WERI-Rb-1 (cell line): ENCODE data around the gene SLC23A2.

ENCODE experiments used
- DNase-seq: peaks from one replicate; pipeline ENCODE4 v3.0.0-alpha.2; 2020
- H3K27ac ChIP-seq: fragments of 250-450 bp; sonication (Bioruptor Pico); 2 replicates; pipeline ENCODE4 v1.5.1; 2020; ENCODE audit warnings: mild to moderate bottlenecking, moderate library complexity
- H3K27me3 ChIP-seq: fragments of 250-450 bp; sonication (Bioruptor Pico); 2 replicates; pipeline ENCODE4 v1.5.1; 2021; ENCODE audit warnings: mild to moderate bottlenecking, low read depth, moderate library complexity; ENCODE audit not compliant: insufficient read depth, severe bottlenecking
- H3K36me3 ChIP-seq: fragments of 250-450 bp; sonication (Bioruptor Pico); 2 replicates; pipeline ENCODE4 v1.5.1; 2020; ENCODE audit warnings: mild to moderate bottlenecking, moderate library complexity
- H3K4me3 ChIP-seq: 2 replicates; pipeline ENCODE4 v1.5.1; 2011; ENCODE audit warnings: low read depth, mild to moderate bottlenecking, control low read depth, low read length
- H3K9me3 ChIP-seq: fragments of 250-450 bp; sonication (Bioruptor Pico); 2 replicates; pipeline ENCODE4 v1.5.1; 2021; ENCODE audit warnings: mild to moderate bottlenecking, moderate library complexity; ENCODE audit not compliant: severe bottlenecking
- CTCF ChIP-seq: IDR thresholded peaks from 2 replicates; pipeline ENCODE4 v1.5.1; 2011; ENCODE audit warnings: low read depth, mild to moderate bottlenecking, control low read depth, inconsistent platforms, low read length

Gene SLC23A2

GRCh38 chr20:5001174-5002076 lies at the start of gene SLC23A2:
Gene SLC23A2, minus strand, starts transcription at chr20:5001510. Its CDS starts 68,948 bp downstream, at chr20:4932562.
- no peak for TF ChIP-seq CTCF
- Histone ChIP-seq H3K4me3 (peak within 1 kb of the TSS; percentile 78), H3K36me3 (no peaks in the 10 kb centered on the region), H3K9me3 (no peaks in the 10 kb centered on the region), H3K27me3 (no peaks in the 10 kb centered on the region), H3K27ac (peak within 1 kb of the TSS; percentile 58)
- DNase-seq = peak; percentile 45

- no peaks in the 10 kb centered on the region for H3K9me3 ChIP-seq
- DNase-seq = no peak
- no peak overlapping the region for H3K27ac ChIP-seq
- H3K36me3 ChIP-seq = no peaks in the 10 kb centered on the region
- H3K27me3 ChIP-seq = no peaks in the 10 kb centered on the region
- TF ChIP-seq CTCF = no peak
- no peak overlapping the region for H3K4me3 ChIP-seq
Measured at GRCh38 chr20:5046656-5047339, 45.5 kb upstream of the SLC23A2 start.

GRCh38 chr20:5045906-5046305 lies 44.6 kb upstream of the SLC23A2 start:
- TF ChIP-seq CTCF = no peak
- DNase-seq = no peak
- H3K27me3 ChIP-seq = no peaks in the 10 kb centered on the region
- H3K9me3 ChIP-seq = no peaks in the 10 kb centered on the region
- H3K36me3 ChIP-seq = no peaks in the 10 kb centered on the region
- H3K27ac ChIP-seq = no peak overlapping the region
- H3K4me3 ChIP-seq = no peak overlapping the region

GRCh38 chr20:5044075-5044620 lies 42.8 kb upstream of the SLC23A2 start:
- DNase-seq = no peak
- no peak overlapping the region for H3K27ac ChIP-seq
- TF ChIP-seq CTCF = no peak
- no peaks in the 10 kb centered on the region for H3K36me3 ChIP-seq
- no peaks in the 10 kb centered on the region for H3K9me3 ChIP-seq
- no peaks in the 10 kb centered on the region for H3K27me3 ChIP-seq
- H3K4me3 ChIP-seq = no peak overlapping the region

GRCh38 chr20:5041433-5041832 lies 40.1 kb upstream of the SLC23A2 start:
- no peak overlapping the region for H3K27ac ChIP-seq
- H3K27me3 ChIP-seq = no peaks in the 10 kb centered on the region
- no peaks in the 10 kb centered on the region for H3K36me3 ChIP-seq
- TF ChIP-seq CTCF = no peak
- H3K4me3 ChIP-seq = no peak overlapping the region
- no peak for DNase-seq
- no peaks in the 10 kb centered on the region for H3K9me3 ChIP-seq
